Vagina (tissue), 2 donors: Measurements from ENCODE around the gene OR6C6. TPM values are rescaled to one million over a fixed set of nuclear protein-coding genes. Genes with fewer than 3 reads are reported as not detected.

Experiments
- DNase-seq, 2 donors: peaks; one replicate each; pipeline ENCODE4 v3.0.0-alpha.2; 2017; ENCODE audit errors: extremely low spot score in 2 of 2
- H3K27ac ChIP-seq: fragments of 200-600 bp; sonication (generic); one replicate; pipeline ENCODE4 v1.5.1; 2019
- H3K27me3 ChIP-seq: fragments of 200-600 bp; sonication (generic); one replicate; pipeline ENCODE4 v1.5.1; 2019
- H3K36me3 ChIP-seq, 2 donors: fragments of 200-600 bp; sonication (generic); one replicate each; pipeline ENCODE4 v1.5.1; 2017 to 2019
- H3K4me1 ChIP-seq: fragments of 200-600 bp; sonication (generic); one replicate; pipeline ENCODE4 v1.5.1; 2019
- H3K4me3 ChIP-seq, 2 donors: fragments of 200-600 bp; sonication (generic); 1 replicate in 1 of 2; 2 replicates in 1 of 2; pipeline ENCODE4 v1.5.1; 2016 to 2019
- H3K9me3 ChIP-seq: fragments of 200-600 bp; sonication (generic); one replicate; pipeline ENCODE4 v1.5.1; 2019
- POLR2A ChIP-seq, 2 donors: fragments of 450-650 bp; IDR thresholded peaks; one replicate each; pipeline ENCODE4 v1.6.1; 2017; ENCODE audit warnings: antibody characterized with exemption in 2 of 2, mild to moderate bottlenecking in 2 of 2, moderate library complexity in 2 of 2
- POLR2AphosphoS5 ChIP-seq, 2 donors: sonication (generic); formaldehyde crosslinking; IDR thresholded peaks; one replicate each; pipeline ENCODE4 v1.9.0; 2017; ENCODE audit warnings: antibody characterized with exemption in 2 of 2, mild to moderate bottlenecking in 2 of 2, low read depth in 1 of 2; ENCODE audit not compliant: insufficient read depth in 1 of 2
- intact Hi-C: fragments of 100-400 bp; cut with DNase I; formaldehyde crosslinking; loops from one replicate; pipeline ENCODE4 v1.15.1; 2023
- total RNA-seq: library from RNA; depleted of rRNA; stranded (reverse); fragments of >200 nt; gene quantifications from one replicate; pipeline ENCODE4 v1.2.3, GENCODE V29; 2016
- TF ChIP-seq, protein P1 (sequence below), 3 experiments: fragments of 450-650 bp in 2 of 3; fragments of 200-600 bp in 1 of 3; sonication (generic) in 1 of 3; IDR thresholded peaks; one replicate each; pipeline ENCODE4 v1.5.1; 2017 to 2019; ENCODE audit warnings: antibody characterized with exemption in 3 of 3, mild to moderate bottlenecking in 2 of 3, moderate library complexity in 2 of 3

OR6C6 gene
- total RNA-seq, 1 donor from 2014 or later = not detected

GRCh38 chr12:55253281-55253680 is 43.1 kb downstream of the OR6C6 start:
- intact Hi-C loops = no loop called here
- TF ChIP-seq POLR2AphosphoS5 (IDR thresholded peaks at IDR 0.05; ENCODE audit: insufficient read depth in 1 of 2, low read depth in 1 of 2) = no peak
- TF ChIP-seq, protein P1, sequence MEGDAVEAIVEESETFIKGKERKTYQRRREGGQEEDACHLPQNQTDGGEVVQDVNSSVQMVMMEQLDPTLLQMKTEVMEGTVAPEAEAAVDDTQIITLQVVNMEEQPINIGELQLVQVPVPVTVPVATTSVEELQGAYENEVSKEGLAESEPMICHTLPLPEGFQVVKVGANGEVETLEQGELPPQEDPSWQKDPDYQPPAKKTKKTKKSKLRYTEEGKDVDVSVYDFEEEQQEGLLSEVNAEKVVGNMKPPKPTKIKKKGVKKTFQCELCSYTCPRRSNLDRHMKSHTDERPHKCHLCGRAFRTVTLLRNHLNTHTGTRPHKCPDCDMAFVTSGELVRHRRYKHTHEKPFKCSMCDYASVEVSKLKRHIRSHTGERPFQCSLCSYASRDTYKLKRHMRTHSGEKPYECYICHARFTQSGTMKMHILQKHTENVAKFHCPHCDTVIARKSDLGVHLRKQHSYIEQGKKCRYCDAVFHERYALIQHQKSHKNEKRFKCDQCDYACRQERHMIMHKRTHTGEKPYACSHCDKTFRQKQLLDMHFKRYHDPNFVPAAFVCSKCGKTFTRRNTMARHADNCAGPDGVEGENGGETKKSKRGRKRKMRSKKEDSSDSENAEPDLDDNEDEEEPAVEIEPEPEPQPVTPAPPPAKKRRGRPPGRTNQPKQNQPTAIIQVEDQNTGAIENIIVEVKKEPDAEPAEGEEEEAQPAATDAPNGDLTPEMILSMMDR (IDR thresholded peaks at IDR 0.05) = no peak
- TF ChIP-seq POLR2A (IDR thresholded peaks at IDR 0.05) = no peak
- Histone ChIP-seq H3K9me3 (no peaks in the 10 kb centered on the region), H3K4me1 (no peaks in the 10 kb centered on the region), H3K27ac (no peak overlapping the region), H3K27me3 (no peaks in the 10 kb centered on the region), H3K36me3 (no peaks in the 10 kb centered on the region), H3K4me3 (no peak overlapping the region)
- DNase-seq = no peak

- intact Hi-C loops = no loop called here
- Histone ChIP-seq H3K36me3 (no peaks in the 10 kb centered on the region), H3K9me3 (no peaks in the 10 kb centered on the region), H3K27me3 (no peaks in the 10 kb centered on the region), H3K27ac (no peak overlapping the region), H3K4me1 (no peaks in the 10 kb centered on the region), H3K4me3 (no peak overlapping the region)
- no peak for TF ChIP-seq POLR2A (IDR thresholded peaks at IDR 0.05)
- no peak for DNase-seq
Measured at GRCh38 chr12:55250944-55251343, 45.4 kb downstream of the OR6C6 start.

DNA sequence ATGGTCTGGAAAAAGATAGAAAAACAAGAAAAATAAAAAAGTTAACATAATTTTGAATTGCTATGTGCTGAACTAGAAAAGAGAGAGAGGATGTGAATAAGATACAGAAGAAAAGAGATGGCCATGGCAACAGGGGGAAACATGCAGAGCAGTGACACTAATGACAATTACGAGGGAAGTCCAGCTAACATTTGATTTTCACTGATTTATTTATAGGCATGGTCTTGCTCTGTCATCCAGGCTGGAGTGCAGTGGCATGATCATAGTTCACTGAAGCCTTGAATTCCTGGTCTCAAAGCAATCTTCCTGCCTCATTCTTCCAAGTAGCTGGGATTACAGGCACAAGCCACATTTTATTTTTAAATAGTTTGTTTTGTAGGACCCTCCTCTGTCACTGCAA is 50.2 kb downstream of the OR6C6 start:
- intact Hi-C loops = no loop called here
- Histone ChIP-seq H3K4me3 (no peak overlapping the region), H3K4me1 (no peaks in the 10 kb centered on the region), H3K27me3 (no peaks in the 10 kb centered on the region), H3K27ac (no peak overlapping the region), H3K9me3 (no peaks in the 10 kb centered on the region), H3K36me3 (no peaks in the 10 kb centered on the region)
- TF ChIP-seq POLR2A (IDR thresholded peaks at IDR 0.05) = no peak
- TF ChIP-seq, protein P1 (IDR thresholded peaks at IDR 0.05) = no peak
- TF ChIP-seq POLR2AphosphoS5 (IDR thresholded peaks at IDR 0.05; ENCODE audit: insufficient read depth in 1 of 2, low read depth in 1 of 2) = no peak
- DNase-seq = no peak

DNA sequence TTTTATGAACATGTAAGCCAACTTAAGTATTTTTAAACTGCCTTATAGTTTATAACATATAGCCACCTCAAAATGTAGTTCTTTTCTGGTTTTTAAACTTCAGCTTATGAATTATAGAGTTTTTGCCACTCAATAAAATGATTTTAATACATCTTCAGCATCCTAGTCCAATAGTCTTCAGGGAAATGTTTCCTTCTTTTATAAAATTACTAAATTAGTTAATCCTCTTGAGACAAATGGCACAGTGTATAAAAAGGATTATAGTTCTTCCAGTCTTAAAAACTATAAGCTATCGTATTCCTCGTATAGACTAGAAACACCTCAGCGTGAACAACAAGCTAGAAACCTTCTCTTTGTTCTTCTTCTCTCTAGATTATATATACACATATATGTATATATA is 52.1 kb downstream of the OR6C6 start, which contains the start of gene OR6C74:
OR6C74 (plus strand) TSS at position 301 of the 400 bp plus-strand sequence. CDS start 2,679 bp downstream, outside the sequence.
- H3K27me3 ChIP-seq = no peaks in the 10 kb centered on the region
- intact Hi-C loops = no loop called here
- H3K4me1 ChIP-seq = no peaks in the 10 kb centered on the region
- H3K4me3 ChIP-seq = no peak within 1 kb of the TSS
- no peak for DNase-seq
- TF ChIP-seq POLR2A (IDR thresholded peaks at IDR 0.05) (no peak), POLR2AphosphoS5 (IDR thresholded peaks at IDR 0.05; ENCODE audit: insufficient read depth in 1 of 2, low read depth in 1 of 2) (no peak)
- TF ChIP-seq, protein P1 (IDR thresholded peaks at IDR 0.05) = no peak
- H3K36me3 ChIP-seq = no peaks in the 10 kb centered on the region
- no peaks in the 10 kb centered on the region for H3K9me3 ChIP-seq
- H3K27ac ChIP-seq = no peak within 1 kb of the TSS

Other genes starting within 250 kb of the OR6C6 start
- not detected for gene OR9K2, start 170.2 kb downstream of the OR6C6 start, total RNA-seq
- gene OR10A7, start 75.5 kb downstream of the OR6C6 start, total RNA-seq = not detected
- not detected for gene OR6C74, start 52.0 kb downstream of the OR6C6 start, total RNA-seq
- not detected for gene OR6C1, start 17.8 kb upstream of the OR6C6 start, total RNA-seq
- not detected for gene OR6C3, start 34.2 kb upstream of the OR6C6 start, total RNA-seq
- not detected for gene OR6C75, start 66.4 kb upstream of the OR6C6 start, total RNA-seq
- not detected for gene OR6C65, start 104.0 kb upstream of the OR6C6 start, total RNA-seq
- gene OR6C76, start 129.7 kb upstream of the OR6C6 start, total RNA-seq = not detected
- not detected for gene OR6C2, start 147.5 kb upstream of the OR6C6 start, total RNA-seq
- gene OR6C70, start 173.6 kb upstream of the OR6C6 start, total RNA-seq = not detected
- gene OR6C68, start 195.8 kb upstream of the OR6C6 start, total RNA-seq = not detected